GM19467 (cell line): ENCODE data around the gene SLC30A2.

Experiments
- ATAC-seq: cut with Tn5 transposase; IDR thresholded peaks from one replicate; pipeline ENCODE4 v1.9.1; 2021; ENCODE audit warnings: mild to moderate bottlenecking, moderate library complexity; ENCODE audit not compliant: unreplicated experiment

The SLC30A2 gene

GRCh38 chr1:26070296-26070962 is 24.5 kb upstream of the SLC30A2 start:
- no peak for ATAC-seq

- ATAC-seq: no peak
Measured at GRCh38 chr1:26069941-26070295, 24.0 kb upstream of the SLC30A2 start.

GRCh38 chr1:26067432-26067911 is 21.6 kb upstream of the SLC30A2 start, which contains the start of gene TRIM63:
Gene TRIM63 (minus strand): TSS chr1:26067630. CDS start chr1:26067494, 136 bp downstream.
- ATAC-seq: no peak

GRCh38 chr1:26066857-26067256 is 20.9 kb upstream of the SLC30A2 start:
- no peak for ATAC-seq

- no peak for ATAC-seq
Measured at GRCh38 chr1:26066160-26066559, 20.2 kb upstream of the SLC30A2 start.

- ATAC-seq: no peak
Measured at GRCh38 chr1:26064553-26064952, 18.6 kb upstream of the SLC30A2 start.

- ATAC-seq: no peak
Measured at GRCh38 chr1:26060832-26061574, 15.1 kb upstream of the SLC30A2 start.

- ATAC-seq: no peak
Measured at GRCh38 chr1:26059906-26060305, 14.0 kb upstream of the SLC30A2 start.

- ATAC-seq: no peak
Measured at GRCh38 chr1:26058052-26058595, 12.2 kb upstream of the SLC30A2 start.

GRCh38 chr1:26057189-26057588 is 11.3 kb upstream of the SLC30A2 start:
- no peak for ATAC-seq

GRCh38 chr1:26055041-26055440 is 9.1 kb upstream of the SLC30A2 start:
- ATAC-seq: no peak

- no peak for ATAC-seq
Measured at GRCh38 chr1:26053718-26054560, 8.0 kb upstream of the SLC30A2 start.

- ATAC-seq: no peak
Measured at GRCh38 chr1:26050248-26050640, 4.3 kb upstream of the SLC30A2 start.

GRCh38 chr1:26049531-26050247 is 3.8 kb upstream of the SLC30A2 start:
- ATAC-seq: no peak

- no peak for ATAC-seq
Measured at GRCh38 chr1:26047278-26047874, 1.5 kb upstream of the SLC30A2 start.

- ATAC-seq: no peak
Measured at GRCh38 chr1:26046246-26047095, 553 bp upstream of the SLC30A2 start.

- ATAC-seq: no peak
Measured at GRCh38 chr1:26044971-26045721, 772 bp downstream of the SLC30A2 start.

- ATAC-seq: no peak
Measured at GRCh38 chr1:26044414-26044813, 1.5 kb downstream of the SLC30A2 start.
